WTC11 (cell line): ENCODE data around the gene PHLDB1. TPM values are rescaled to one million over a fixed set of nuclear protein-coding genes. Genes with fewer than 3 reads are reported as not detected.

Experiments used
- ATAC-seq: fragments of 200-7000 bp; cut with Tn5 transposase; 2 replicates; pipeline ENCODE4 v1.10.0; 2021; ENCODE audit warnings: mild to moderate bottlenecking, moderate library complexity
- CTCF ChIA-PET: fragments of 300-600 bp; sonication (Branson Sonifier 250); formaldehyde crosslinking; loops from one replicate; lab custom pipeline; 2021; ENCODE audit warnings: antibody characterized with exemption; lab: Charles Lee
- POLR2A ChIA-PET: fragments of 350-600 bp; sonication (Branson Sonifier 250); formaldehyde crosslinking; loops from one replicate; lab custom pipeline; 2021; ENCODE audit warnings: antibody characterized with exemption; lab: Charles Lee
- DNase-seq: peaks from one replicate; pipeline ENCODE4 v3.0.0; 2021; ENCODE audit warnings: low spot score
- H3K27ac Mint-ChIP-seq: 2 replicates; pipeline ENCODE4 v1.8.0; 2021; ENCODE audit warnings: mixed read lengths
- H3K27me3 Mint-ChIP-seq: 2 replicates; pipeline ENCODE4 v1.8.0; 2021; ENCODE audit warnings: low read depth, mild to moderate bottlenecking, moderate library complexity, mixed read lengths
- H3K36me3 Mint-ChIP-seq: 2 replicates; pipeline ENCODE4 v1.8.0; 2021; ENCODE audit warnings: mixed read lengths
- H3K4me1 Mint-ChIP-seq: 2 replicates; pipeline ENCODE4 v1.8.0; 2022; ENCODE audit warnings: mixed read lengths
- H3K4me3 Mint-ChIP-seq: 2 replicates; pipeline ENCODE4 v1.8.0; 2021; ENCODE audit warnings: mild to moderate bottlenecking, moderate library complexity, mixed read lengths
- H3K9me3 Mint-ChIP-seq: 2 replicates; pipeline ENCODE4 v1.8.0; 2021; ENCODE audit warnings: mixed read lengths
- CBFB ChIP-seq: sonication (generic); formaldehyde crosslinking; IDR thresholded peaks from 2 replicates; pipeline ENCODE4 v1.8.1; 2022; ENCODE audit warnings: mild to moderate bottlenecking, low read depth, missing genetic modification reagents
- ELF4 ChIP-seq: sonication (generic); formaldehyde crosslinking; IDR thresholded peaks from 2 replicates; pipeline ENCODE4 v1.8.1; 2022; ENCODE audit warnings: low read depth, mild to moderate bottlenecking, moderate library complexity, missing genetic modification reagents
- EMX1 ChIP-seq: fragments of 250-450 bp; sonication (Bioruptor Pico); IDR thresholded peaks from 2 replicates; pipeline ENCODE4 v1.8.0; 2021; ENCODE audit warnings: mild to moderate bottlenecking
- FOXJ3 ChIP-seq: sonication (generic); formaldehyde crosslinking; IDR thresholded peaks from 2 replicates; pipeline ENCODE4 v1.9.0; 2021; ENCODE audit warnings: missing genetic modification reagents, mild to moderate bottlenecking, borderline replicate concordance
- FOXK1 ChIP-seq: sonication (generic); formaldehyde crosslinking; IDR thresholded peaks from 2 replicates; pipeline ENCODE4 v1.8.0; 2022; ENCODE audit warnings: mild to moderate bottlenecking, moderate library complexity, missing genetic modification reagents
- GABPB1 ChIP-seq: sonication (generic); formaldehyde crosslinking; IDR thresholded peaks from 2 replicates; pipeline ENCODE4 v1.8.1; 2023; ENCODE audit warnings: mild to moderate bottlenecking, missing genetic modification reagents
- GRHL2 ChIP-seq: fragments of 250-450 bp; sonication (Bioruptor Pico); IDR thresholded peaks from 2 replicates; pipeline ENCODE4 v1.8.0; 2022; ENCODE audit warnings: mild to moderate bottlenecking, moderate library complexity; ENCODE audit not compliant: insufficient replicate concordance, severe bottlenecking
- PRRX2 ChIP-seq: fragments of 250-450 bp; sonication (Bioruptor Pico); IDR thresholded peaks from 2 replicates; pipeline ENCODE4 v1.8.0; 2021; ENCODE audit warnings: mild to moderate bottlenecking
- SMAD3 ChIP-seq: sonication (generic); formaldehyde crosslinking; IDR thresholded peaks from 2 replicates; pipeline ENCODE4 v1.8.0; 2022; ENCODE audit warnings: missing genetic modification reagents, mild to moderate bottlenecking, borderline replicate concordance
- TCF7 ChIP-seq: sonication (generic); formaldehyde crosslinking; IDR thresholded peaks from 2 replicates; pipeline ENCODE4 v1.8.0; 2022; ENCODE audit warnings: mild to moderate bottlenecking, low read depth, missing genetic modification reagents, moderate library complexity
- TEAD1 ChIP-seq: sonication (generic); formaldehyde crosslinking; IDR thresholded peaks from 2 replicates; pipeline ENCODE4 v1.8.0; 2022; ENCODE audit warnings: mild to moderate bottlenecking, missing genetic modification reagents
- ZNF317 ChIP-seq: sonication (generic); formaldehyde crosslinking; IDR thresholded peaks from 2 replicates; pipeline ENCODE4 v1.8.1; 2023; ENCODE audit warnings: low read depth, mild to moderate bottlenecking, moderate library complexity, missing genetic modification reagents, borderline replicate concordance
- total RNA-seq: library from RNA; stranded (reverse); gene quantifications from 3 replicates; pipeline ENCODE4 v1.2.3, GENCODE V29; 2021
- TF ChIP-seq, protein P1 (sequence below): fragments of 250-450 bp; sonication (Bioruptor Pico); IDR thresholded peaks from 2 replicates; pipeline ENCODE4 v1.9.0; 2021; ENCODE audit warnings: mild to moderate bottlenecking
- TF ChIP-seq, protein P2 (sequence below): sonication (generic); formaldehyde crosslinking; IDR thresholded peaks from 2 replicates; pipeline ENCODE4 v1.8.0; 2022; ENCODE audit warnings: mild to moderate bottlenecking, missing genetic modification reagents
- TF ChIP-seq, protein P3 (sequence below): sonication (generic); formaldehyde crosslinking; IDR thresholded peaks from 2 replicates; pipeline ENCODE4 v1.8.0; 2022; ENCODE audit warnings: mild to moderate bottlenecking, missing genetic modification reagents
- TF ChIP-seq, protein P4 (sequence below): sonication (generic); formaldehyde crosslinking; IDR thresholded peaks from 2 replicates; pipeline ENCODE4 v1.8.1; 2022; ENCODE audit warnings: missing genetic modification reagents, borderline replicate concordance
- TF ChIP-seq, protein P5 (sequence below): sonication (generic); formaldehyde crosslinking; IDR thresholded peaks from 2 replicates; pipeline ENCODE4 v1.8.0; 2023; ENCODE audit warnings: missing genetic modification reagents, mild to moderate bottlenecking, borderline replicate concordance
- TF ChIP-seq, protein P6 (sequence below): sonication (generic); formaldehyde crosslinking; IDR thresholded peaks from 2 replicates; pipeline ENCODE4 v1.8.1; 2023; ENCODE audit warnings: mild to moderate bottlenecking, moderate library complexity, missing genetic modification reagents
- TF ChIP-seq, protein P7 (sequence below): fragments of 200-600 bp; IDR thresholded peaks from 2 replicates; pipeline ENCODE4 v1.8.0; 2022; ENCODE audit warnings: antibody characterized with exemption

The PHLDB1 gene
- total RNA-seq, 1 experiment from 2014 or later = 83.1 TPM

DNA sequence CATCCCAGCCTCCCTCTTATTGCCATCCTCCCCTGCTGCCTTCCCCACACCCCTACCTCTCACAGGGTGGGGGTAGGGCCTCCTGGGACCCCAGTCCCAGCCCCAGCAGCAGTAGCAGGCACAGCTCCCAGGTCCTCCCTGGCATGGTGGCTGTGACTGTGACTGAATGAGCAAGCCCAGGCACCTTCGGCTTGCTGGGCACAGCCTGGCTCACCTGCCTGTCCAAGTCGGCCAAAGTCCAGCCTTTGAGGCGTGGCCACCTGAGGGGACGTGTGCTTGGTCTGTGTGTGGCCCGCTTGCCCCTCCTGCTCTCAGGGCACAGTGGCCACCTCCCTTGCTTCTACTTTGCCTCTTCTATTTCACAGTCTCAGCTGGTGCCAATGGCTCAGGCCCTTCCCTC is 72.1 kb downstream of the PHLDB1 start, which contains the start of gene TREH:
Gene TREH, minus strand, starts transcription at position 168 of the 400 bp plus-strand sequence. Its CDS starts 23 bp downstream, at position 145.
- Mint-ChIP-seq H3K27ac (no peak within 1 kb of the TSS), H3K4me1 (peaks cover 12% of the 10 kb centered on the region), H3K36me3 (peaks cover 14% of the 10 kb centered on the region), H3K27me3 (peaks cover 19% of the 10 kb centered on the region), H3K4me3 (no peak within 1 kb of the TSS), H3K9me3 (peaks cover 26% of the 10 kb centered on the region)
- DNase-seq = no peak
- ChIA-PET CTCF (interaction anchor here (1.0 to 3.5 kb wide), 9 partner anchors 10 to 85 kb away, joined by 3 to 35 read pairs (median 6); no protein-coding TSS in a partner anchor), POLR2A (no interaction called here)
- no peak for ATAC-seq
- TF ChIP-seq EMX1 (CRISPR knock-in tag) (no peak), GABPB1 (CRISPR knock-in tag) (no peak), ELF4 (CRISPR knock-in tag) (no peak), PRRX2 (CRISPR knock-in tag) (no peak), FOXJ3 (CRISPR knock-in tag) (no peak), TCF7 (CRISPR knock-in tag) (no peak), ZNF317 (CRISPR knock-in tag) (no peak), TEAD1 (CRISPR knock-in tag) (no peak), CBFB (CRISPR knock-in tag) (no peak), SMAD3 (CRISPR knock-in tag) (no peak), GRHL2 (no peak), FOXK1 (CRISPR knock-in tag) (no peak)
- TF ChIP-seq, protein P1, sequence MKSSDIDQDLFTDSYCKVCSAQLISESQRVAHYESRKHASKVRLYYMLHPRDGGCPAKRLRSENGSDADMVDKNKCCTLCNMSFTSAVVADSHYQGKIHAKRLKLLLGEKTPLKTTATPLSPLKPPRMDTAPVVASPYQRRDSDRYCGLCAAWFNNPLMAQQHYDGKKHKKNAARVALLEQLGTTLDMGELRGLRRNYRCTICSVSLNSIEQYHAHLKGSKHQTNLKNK = no peak
- TF ChIP-seq, protein P2, sequence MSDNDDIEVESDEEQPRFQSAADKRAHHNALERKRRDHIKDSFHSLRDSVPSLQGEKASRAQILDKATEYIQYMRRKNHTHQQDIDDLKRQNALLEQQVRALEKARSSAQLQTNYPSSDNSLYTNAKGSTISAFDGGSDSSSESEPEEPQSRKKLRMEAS = no peak
- TF ChIP-seq, protein P3, sequence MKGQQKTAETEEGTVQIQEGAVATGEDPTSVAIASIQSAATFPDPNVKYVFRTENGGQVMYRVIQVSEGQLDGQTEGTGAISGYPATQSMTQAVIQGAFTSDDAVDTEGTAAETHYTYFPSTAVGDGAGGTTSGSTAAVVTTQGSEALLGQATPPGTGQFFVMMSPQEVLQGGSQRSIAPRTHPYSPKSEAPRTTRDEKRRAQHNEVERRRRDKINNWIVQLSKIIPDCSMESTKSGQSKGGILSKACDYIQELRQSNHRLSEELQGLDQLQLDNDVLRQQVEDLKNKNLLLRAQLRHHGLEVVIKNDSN (CRISPR knock-in tag) = no peak
- TF ChIP-seq, protein P4, sequence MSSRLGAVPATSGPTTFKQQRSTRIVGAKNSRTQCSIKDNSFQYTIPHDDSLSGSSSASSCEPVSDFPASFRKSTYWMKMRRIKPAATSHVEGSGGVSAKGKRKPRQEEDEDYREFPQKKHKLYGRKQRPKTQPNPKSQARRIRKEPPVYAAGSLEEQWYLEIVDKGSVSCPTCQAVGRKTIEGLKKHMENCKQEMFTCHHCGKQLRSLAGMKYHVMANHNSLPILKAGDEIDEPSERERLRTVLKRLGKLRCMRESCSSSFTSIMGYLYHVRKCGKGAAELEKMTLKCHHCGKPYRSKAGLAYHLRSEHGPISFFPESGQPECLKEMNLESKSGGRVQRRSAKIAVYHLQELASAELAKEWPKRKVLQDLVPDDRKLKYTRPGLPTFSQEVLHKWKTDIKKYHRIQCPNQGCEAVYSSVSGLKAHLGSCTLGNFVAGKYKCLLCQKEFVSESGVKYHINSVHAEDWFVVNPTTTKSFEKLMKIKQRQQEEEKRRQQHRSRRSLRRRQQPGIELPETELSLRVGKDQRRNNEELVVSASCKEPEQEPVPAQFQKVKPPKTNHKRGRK (CRISPR knock-in tag) = no peak
- TF ChIP-seq, protein P5, sequence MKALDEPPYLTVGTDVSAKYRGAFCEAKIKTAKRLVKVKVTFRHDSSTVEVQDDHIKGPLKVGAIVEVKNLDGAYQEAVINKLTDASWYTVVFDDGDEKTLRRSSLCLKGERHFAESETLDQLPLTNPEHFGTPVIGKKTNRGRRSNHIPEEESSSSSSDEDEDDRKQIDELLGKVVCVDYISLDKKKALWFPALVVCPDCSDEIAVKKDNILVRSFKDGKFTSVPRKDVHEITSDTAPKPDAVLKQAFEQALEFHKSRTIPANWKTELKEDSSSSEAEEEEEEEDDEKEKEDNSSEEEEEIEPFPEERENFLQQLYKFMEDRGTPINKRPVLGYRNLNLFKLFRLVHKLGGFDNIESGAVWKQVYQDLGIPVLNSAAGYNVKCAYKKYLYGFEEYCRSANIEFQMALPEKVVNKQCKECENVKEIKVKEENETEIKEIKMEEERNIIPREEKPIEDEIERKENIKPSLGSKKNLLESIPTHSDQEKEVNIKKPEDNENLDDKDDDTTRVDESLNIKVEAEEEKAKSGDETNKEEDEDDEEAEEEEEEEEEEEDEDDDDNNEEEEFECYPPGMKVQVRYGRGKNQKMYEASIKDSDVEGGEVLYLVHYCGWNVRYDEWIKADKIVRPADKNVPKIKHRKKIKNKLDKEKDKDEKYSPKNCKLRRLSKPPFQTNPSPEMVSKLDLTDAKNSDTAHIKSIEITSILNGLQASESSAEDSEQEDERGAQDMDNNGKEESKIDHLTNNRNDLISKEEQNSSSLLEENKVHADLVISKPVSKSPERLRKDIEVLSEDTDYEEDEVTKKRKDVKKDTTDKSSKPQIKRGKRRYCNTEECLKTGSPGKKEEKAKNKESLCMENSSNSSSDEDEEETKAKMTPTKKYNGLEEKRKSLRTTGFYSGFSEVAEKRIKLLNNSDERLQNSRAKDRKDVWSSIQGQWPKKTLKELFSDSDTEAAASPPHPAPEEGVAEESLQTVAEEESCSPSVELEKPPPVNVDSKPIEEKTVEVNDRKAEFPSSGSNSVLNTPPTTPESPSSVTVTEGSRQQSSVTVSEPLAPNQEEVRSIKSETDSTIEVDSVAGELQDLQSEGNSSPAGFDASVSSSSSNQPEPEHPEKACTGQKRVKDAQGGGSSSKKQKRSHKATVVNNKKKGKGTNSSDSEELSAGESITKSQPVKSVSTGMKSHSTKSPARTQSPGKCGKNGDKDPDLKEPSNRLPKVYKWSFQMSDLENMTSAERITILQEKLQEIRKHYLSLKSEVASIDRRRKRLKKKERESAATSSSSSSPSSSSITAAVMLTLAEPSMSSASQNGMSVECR (CRISPR knock-in tag) = no peak
- TF ChIP-seq, protein P6, sequence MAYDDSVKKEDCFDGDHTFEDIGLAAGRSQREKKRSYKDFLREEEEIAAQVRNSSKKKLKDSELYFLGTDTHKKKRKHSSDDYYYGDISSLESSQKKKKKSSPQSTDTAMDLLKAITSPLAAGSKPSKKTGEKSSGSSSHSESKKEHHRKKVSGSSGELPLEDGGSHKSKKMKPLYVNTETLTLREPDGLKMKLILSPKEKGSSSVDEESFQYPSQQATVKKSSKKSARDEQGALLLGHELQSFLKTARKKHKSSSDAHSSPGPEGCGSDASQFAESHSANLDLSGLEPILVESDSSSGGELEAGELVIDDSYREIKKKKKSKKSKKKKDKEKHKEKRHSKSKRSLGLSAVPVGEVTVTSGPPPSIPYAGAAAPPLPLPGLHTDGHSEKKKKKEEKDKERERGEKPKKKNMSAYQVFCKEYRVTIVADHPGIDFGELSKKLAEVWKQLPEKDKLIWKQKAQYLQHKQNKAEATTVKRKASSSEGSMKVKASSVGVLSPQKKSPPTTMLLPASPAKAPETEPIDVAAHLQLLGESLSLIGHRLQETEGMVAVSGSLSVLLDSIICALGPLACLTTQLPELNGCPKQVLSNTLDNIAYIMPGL = no peak
- TF ChIP-seq, protein P7, sequence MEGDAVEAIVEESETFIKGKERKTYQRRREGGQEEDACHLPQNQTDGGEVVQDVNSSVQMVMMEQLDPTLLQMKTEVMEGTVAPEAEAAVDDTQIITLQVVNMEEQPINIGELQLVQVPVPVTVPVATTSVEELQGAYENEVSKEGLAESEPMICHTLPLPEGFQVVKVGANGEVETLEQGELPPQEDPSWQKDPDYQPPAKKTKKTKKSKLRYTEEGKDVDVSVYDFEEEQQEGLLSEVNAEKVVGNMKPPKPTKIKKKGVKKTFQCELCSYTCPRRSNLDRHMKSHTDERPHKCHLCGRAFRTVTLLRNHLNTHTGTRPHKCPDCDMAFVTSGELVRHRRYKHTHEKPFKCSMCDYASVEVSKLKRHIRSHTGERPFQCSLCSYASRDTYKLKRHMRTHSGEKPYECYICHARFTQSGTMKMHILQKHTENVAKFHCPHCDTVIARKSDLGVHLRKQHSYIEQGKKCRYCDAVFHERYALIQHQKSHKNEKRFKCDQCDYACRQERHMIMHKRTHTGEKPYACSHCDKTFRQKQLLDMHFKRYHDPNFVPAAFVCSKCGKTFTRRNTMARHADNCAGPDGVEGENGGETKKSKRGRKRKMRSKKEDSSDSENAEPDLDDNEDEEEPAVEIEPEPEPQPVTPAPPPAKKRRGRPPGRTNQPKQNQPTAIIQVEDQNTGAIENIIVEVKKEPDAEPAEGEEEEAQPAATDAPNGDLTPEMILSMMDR = no peak
